ENCODE data around the gene IL22RA1.

Gene IL22RA1

GRCh38 chr1:24096009-24096738, 46.8 kb downstream of the IL22RA1 start:
- no peak for DNase-seq

GRCh38 chr1:24095140-24095859, 47.6 kb downstream of the IL22RA1 start:
- DNase-seq: no peak

GRCh38 chr1:24094554-24094953, 48.4 kb downstream of the IL22RA1 start:
- no peak for DNase-seq

- no peak for DNase-seq
Measured at GRCh38 chr1:24093732-24094131, 49.2 kb downstream of the IL22RA1 start.

GRCh38 chr1:24092979-24093378, 50.0 kb downstream of the IL22RA1 start:
- no peak for DNase-seq

GRCh38 chr1:24091971-24092482, 50.9 kb downstream of the IL22RA1 start:
- no peak for DNase-seq

- DNase-seq: no peak
Measured at GRCh38 chr1:24090736-24091135, 52.2 kb downstream of the IL22RA1 start.

- DNase-seq: no peak
Measured at GRCh38 chr1:24089743-24090555, 53.0 kb downstream of the IL22RA1 start.

GRCh38 chr1:24089027-24089742, 53.8 kb downstream of the IL22RA1 start:
- no peak for DNase-seq

GRCh38 chr1:24086466-24086865, 56.5 kb downstream of the IL22RA1 start:
- no peak for DNase-seq

GRCh38 chr1:24085546-24085945, 57.4 kb downstream of the IL22RA1 start:
- DNase-seq: no peak

- DNase-seq: no peak
Measured at GRCh38 chr1:24085007-24085406, 57.9 kb downstream of the IL22RA1 start.

GRCh38 chr1:24084050-24084449, 58.9 kb downstream of the IL22RA1 start:
- DNase-seq: no peak

- DNase-seq: no peak
Measured at GRCh38 chr1:24082372-24082771, 60.6 kb downstream of the IL22RA1 start.

- DNase-seq: no peak
Measured at GRCh38 chr1:24081190-24081589, 61.8 kb downstream of the IL22RA1 start.

GRCh38 chr1:24080131-24080530, 62.8 kb downstream of the IL22RA1 start:
- no peak for DNase-seq

- DNase-seq: no peak
Measured at GRCh38 chr1:24077278-24077978, 65.5 kb downstream of the IL22RA1 start.

- no peak for DNase-seq
Measured at GRCh38 chr1:24075946-24076345, 67.0 kb downstream of the IL22RA1 start.

- no peak for DNase-seq
Measured at GRCh38 chr1:24075590-24075854, 67.4 kb downstream of the IL22RA1 start.

GRCh38 chr1:24074817-24075589, 67.9 kb downstream of the IL22RA1 start:
- DNase-seq: no peak

GRCh38 chr1:24074196-24074595, 68.7 kb downstream of the IL22RA1 start:
- no peak for DNase-seq

- DNase-seq: no peak
Measured at GRCh38 chr1:24071941-24072340, 71.0 kb downstream of the IL22RA1 start.
